ENCODE results near the gene PMS1.

PMS1 gene

DNA sequence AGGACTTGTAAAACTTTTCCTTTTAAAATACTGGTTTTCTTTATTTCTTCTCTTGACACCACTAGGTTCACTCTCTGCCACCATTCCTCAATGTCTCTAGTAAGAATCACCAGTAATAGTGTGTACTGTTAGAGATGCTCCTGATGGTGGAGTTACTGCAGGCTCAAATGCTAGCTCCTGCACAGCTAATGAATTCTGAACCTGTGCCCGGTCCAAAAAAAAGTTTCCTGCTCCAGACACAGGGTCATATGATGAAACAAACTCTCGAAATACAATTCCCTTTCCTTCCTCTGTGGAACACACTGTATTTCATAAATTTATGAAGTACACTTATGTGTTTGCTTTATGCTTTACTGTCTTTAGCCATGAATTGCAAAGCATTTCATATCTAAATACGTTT, 19.2 kb downstream of the PMS1 start:
- H3K36me3 ChIP-seq (ENCODE audit: control insufficient read depth, insufficient read depth, low read length): peaks cover 6% of the 10 kb centered on the region
- H3K9me3 ChIP-seq (ENCODE audit: control insufficient read depth, low read length): no peaks in the 10 kb centered on the region
- no peaks in the 10 kb centered on the region for H3K27me3 ChIP-seq (replicated peaks; ENCODE audit: control insufficient read depth, insufficient read depth, low read length, poor library complexity, severe bottlenecking)
- H3K4me1 ChIP-seq (ENCODE audit: control insufficient read depth, insufficient read depth, low read length, poor library complexity, severe bottlenecking): no peaks in the 10 kb centered on the region
- H3K4me3 ChIP-seq (ENCODE audit: insufficient read depth, low read depth, low read length, poor library complexity, severe bottlenecking): no peak overlapping the region
- no peak overlapping the region for H3K27ac ChIP-seq (ENCODE audit: insufficient read depth, low read length, poor library complexity, severe bottlenecking)
- no peak for DNase-seq

DNA sequence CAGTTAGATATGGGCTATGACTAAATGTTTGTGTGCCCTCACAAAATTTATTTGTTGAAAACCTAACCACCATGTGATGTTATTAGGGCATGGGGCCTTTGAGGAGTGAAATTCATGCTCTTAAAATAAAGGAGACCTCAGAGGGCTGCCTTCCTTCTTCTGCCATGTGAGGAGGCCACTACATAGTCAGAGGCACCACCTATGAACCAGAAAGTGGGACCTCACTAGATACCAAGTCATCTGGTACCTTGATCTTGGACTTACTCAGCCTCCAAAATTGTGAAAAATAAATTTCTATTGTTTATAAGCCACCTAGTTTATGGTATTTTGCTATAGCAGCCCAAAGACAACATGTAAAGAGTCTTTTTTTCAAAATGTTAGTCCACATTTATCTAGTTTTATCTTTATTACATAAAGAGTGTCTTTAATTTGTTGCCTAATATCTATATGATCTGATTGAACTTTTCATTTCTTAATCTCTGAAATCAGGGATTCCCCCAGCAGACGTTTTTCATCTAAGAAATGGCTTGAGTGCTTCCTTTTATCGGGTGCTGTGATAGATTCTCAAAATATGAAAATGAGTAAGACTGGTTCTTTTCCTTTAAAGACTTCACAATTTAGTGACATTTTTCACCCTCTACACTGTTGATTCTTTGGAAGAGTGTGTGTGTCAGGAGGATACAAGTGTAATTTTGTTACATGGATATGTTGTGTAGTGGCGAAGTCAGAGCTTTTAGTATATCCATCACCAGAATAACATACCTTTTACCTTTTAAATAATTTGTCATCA, 34.2 kb downstream of the PMS1 start:
- Histone ChIP-seq H3K9me3 (ENCODE audit: control insufficient read depth, low read length) (no peaks in the 10 kb centered on the region), H3K36me3 (ENCODE audit: control insufficient read depth, insufficient read depth, low read length) (no peaks in the 10 kb centered on the region), H3K4me1 (ENCODE audit: control insufficient read depth, insufficient read depth, low read length, poor library complexity, severe bottlenecking) (no peaks in the 10 kb centered on the region), H3K4me3 (ENCODE audit: insufficient read depth, low read depth, low read length, poor library complexity, severe bottlenecking) (no peak overlapping the region), H3K27ac (ENCODE audit: insufficient read depth, low read length, poor library complexity, severe bottlenecking) (no peak overlapping the region), H3K27me3 (replicated peaks; ENCODE audit: control insufficient read depth, insufficient read depth, low read length, poor library complexity, severe bottlenecking) (no peaks in the 10 kb centered on the region)
- DNase-seq: no peak

DNA sequence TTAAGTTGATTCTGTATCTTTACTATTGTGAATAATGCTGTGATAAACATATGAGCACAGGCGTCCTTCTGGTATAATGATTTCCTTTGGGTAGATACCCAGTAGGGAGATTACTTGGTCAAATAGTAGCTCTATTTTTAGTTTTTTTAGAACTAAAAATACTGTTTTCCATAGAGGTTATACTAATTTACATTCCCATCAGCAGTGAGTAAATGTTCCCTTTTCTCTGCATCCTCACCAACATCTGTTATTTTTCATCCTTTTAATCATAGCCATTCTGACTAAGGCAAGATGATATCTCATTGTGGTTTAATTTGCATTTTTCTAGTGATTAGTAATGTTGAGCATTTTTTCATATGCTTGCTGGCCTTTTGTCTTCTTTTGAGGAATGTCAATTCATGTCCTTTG, 35.1 kb downstream of the PMS1 start:
- no peak for DNase-seq
- Histone ChIP-seq H3K27me3 (replicated peaks; ENCODE audit: control insufficient read depth, insufficient read depth, low read length, poor library complexity, severe bottlenecking) (no peaks in the 10 kb centered on the region), H3K4me1 (ENCODE audit: control insufficient read depth, insufficient read depth, low read length, poor library complexity, severe bottlenecking) (no peaks in the 10 kb centered on the region), H3K4me3 (ENCODE audit: insufficient read depth, low read depth, low read length, poor library complexity, severe bottlenecking) (no peak overlapping the region), H3K36me3 (ENCODE audit: control insufficient read depth, insufficient read depth, low read length) (no peaks in the 10 kb centered on the region), H3K9me3 (ENCODE audit: control insufficient read depth, low read length) (no peaks in the 10 kb centered on the region), H3K27ac (ENCODE audit: insufficient read depth, low read length, poor library complexity, severe bottlenecking) (no peak overlapping the region)

DNA sequence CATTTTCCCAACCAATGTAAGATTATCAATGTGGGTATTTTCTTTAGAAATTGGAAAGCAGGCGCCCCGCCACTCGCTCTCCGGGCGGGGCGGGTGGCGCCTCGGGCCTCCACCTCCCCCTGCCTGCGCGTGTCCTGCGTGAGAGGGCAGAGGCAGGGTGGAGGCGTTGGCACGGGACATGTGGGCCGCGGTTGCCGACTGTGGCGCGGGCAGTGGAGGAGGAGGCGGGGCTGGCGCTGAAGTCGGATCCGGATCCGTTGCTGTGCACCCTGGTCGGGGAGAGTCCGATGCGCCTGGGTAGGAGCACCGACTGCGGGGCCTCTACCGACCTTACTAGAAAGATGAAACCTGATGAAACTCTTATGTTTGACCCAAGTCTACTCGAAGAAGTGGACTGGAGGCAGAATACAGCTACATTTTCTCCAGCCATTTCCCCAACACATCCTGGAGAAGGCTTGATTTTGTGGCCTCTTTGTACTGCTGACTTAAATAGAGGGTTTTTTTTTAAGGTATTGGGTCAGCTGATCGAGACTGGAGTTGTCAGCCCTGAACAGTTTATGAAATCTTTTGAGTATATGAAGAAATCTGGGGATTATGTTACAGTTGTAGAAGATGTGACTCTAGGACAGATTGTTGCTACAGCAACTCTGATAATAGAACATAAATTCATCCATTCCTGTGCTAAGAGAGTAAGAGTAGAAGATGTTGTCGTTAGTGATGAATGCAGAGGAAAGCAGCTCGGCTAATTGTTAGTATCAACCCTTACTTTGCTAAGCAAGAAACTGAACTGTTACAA, 37.9 kb downstream of the PMS1 start:
- Histone ChIP-seq H3K9me3 (ENCODE audit: control insufficient read depth, low read length) (no peaks in the 10 kb centered on the region), H3K4me1 (ENCODE audit: control insufficient read depth, insufficient read depth, low read length, poor library complexity, severe bottlenecking) (no peaks in the 10 kb centered on the region), H3K27me3 (replicated peaks; ENCODE audit: control insufficient read depth, insufficient read depth, low read length, poor library complexity, severe bottlenecking) (no peaks in the 10 kb centered on the region), H3K27ac (ENCODE audit: insufficient read depth, low read length, poor library complexity, severe bottlenecking) (no peak overlapping the region), H3K4me3 (ENCODE audit: insufficient read depth, low read depth, low read length, poor library complexity, severe bottlenecking) (no peak overlapping the region), H3K36me3 (ENCODE audit: control insufficient read depth, insufficient read depth, low read length) (no peaks in the 10 kb centered on the region)
- no peak for DNase-seq

DNA sequence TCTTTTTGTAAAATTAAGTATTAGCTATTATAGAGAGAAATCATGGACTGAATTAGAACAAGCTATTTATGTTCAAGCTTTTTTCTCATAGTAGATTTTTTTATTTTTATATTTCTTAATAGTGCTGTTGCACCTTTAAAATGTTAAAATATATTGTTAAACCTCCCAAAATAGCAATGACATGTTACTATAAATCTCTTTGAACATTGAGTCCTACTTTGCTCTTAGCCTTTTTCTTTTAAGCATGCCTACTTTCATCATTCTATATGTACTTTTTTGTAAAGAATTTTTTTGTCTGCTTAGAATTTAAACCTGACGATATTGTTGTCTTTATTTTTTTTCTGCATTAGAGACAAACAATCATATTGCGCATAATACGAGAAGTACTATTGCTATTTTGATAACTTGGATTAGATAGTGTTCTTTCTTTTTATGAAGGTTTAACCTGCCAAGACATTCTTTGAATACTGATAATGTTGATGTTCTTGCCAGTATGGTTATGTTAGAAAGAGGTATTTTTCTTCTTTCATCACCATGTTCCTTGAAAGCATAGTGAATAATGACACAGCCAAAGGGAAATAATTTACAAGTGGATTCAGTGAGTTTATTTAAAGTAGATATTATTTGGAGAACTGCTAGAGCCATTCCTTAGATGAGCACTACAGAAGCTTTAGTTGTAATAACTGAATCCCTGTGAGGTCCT, 40.6 kb downstream of the PMS1 start:
- Histone ChIP-seq H3K9me3 (ENCODE audit: control insufficient read depth, low read length) (no peaks in the 10 kb centered on the region), H3K36me3 (ENCODE audit: control insufficient read depth, insufficient read depth, low read length) (no peaks in the 10 kb centered on the region), H3K4me1 (ENCODE audit: control insufficient read depth, insufficient read depth, low read length, poor library complexity, severe bottlenecking) (no peaks in the 10 kb centered on the region), H3K27me3 (replicated peaks; ENCODE audit: control insufficient read depth, insufficient read depth, low read length, poor library complexity, severe bottlenecking) (no peaks in the 10 kb centered on the region), H3K27ac (ENCODE audit: insufficient read depth, low read length, poor library complexity, severe bottlenecking) (no peak overlapping the region), H3K4me3 (ENCODE audit: insufficient read depth, low read depth, low read length, poor library complexity, severe bottlenecking) (no peak overlapping the region)
- DNase-seq: no peak

DNA sequence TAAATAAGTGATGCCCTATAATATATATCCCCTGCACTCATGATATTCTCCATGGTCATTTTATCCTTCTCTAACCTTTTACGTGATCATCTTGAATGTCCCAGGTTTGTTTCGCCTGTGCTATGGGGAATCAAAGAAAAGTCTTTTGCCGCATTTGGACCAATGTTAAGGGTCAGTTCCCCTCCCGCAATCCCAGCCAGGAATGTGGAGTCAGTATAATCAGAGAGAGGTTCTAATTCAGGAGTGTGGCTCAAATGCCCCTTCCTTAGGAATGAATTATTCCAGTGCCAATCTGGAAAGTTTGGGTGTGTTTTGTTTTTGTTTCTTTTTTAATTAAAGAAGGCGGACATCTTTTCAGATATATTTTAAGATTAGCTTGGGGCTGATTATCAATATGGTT, 41.8 kb downstream of the PMS1 start:
- H3K27me3 ChIP-seq (replicated peaks; ENCODE audit: control insufficient read depth, insufficient read depth, low read length, poor library complexity, severe bottlenecking): no peaks in the 10 kb centered on the region
- H3K36me3 ChIP-seq (ENCODE audit: control insufficient read depth, insufficient read depth, low read length): no peaks in the 10 kb centered on the region
- no peaks in the 10 kb centered on the region for H3K9me3 ChIP-seq (ENCODE audit: control insufficient read depth, low read length)
- H3K4me3 ChIP-seq (ENCODE audit: insufficient read depth, low read depth, low read length, poor library complexity, severe bottlenecking): no peak overlapping the region
- no peaks in the 10 kb centered on the region for H3K4me1 ChIP-seq (ENCODE audit: control insufficient read depth, insufficient read depth, low read length, poor library complexity, severe bottlenecking)
- DNase-seq: no peak
- H3K27ac ChIP-seq (ENCODE audit: insufficient read depth, low read length, poor library complexity, severe bottlenecking): no peak overlapping the region

DNA sequence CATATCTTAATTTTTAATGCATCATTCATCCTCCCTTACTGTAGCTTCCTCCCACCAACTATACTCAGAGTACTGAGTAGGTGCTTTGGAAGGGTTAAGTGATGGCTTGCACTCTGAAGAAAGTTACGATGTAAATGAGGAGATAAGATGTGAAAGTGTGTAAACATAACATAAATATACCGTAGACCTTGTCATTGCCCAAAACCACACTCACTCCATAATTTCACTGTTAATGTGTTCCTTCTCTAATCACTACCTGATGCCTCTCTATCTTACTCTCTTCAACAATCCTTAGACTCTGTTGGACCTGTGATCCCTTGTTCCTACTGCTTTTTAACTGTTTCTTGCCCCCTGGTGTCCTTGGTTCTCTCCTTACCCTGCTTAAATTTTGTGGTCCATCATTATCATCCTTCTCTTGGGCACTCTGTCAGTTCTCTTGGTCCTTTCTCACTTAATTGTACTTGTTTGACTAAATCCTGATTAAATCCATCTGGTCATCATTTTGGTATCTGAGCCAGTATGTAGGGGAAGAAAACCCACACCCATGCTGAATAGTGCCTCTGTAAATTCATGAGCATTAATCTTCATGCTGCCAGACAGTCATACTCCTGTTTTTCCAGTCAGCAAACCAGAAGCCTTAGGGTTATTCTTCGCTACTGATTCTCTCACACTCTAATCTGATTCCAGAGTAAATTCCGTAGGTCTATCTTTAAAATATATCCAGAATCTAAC, 45.0 kb downstream of the PMS1 start:
- DNase-seq: no peak
- H3K4me3 ChIP-seq (ENCODE audit: insufficient read depth, low read depth, low read length, poor library complexity, severe bottlenecking): no peak overlapping the region
- no peaks in the 10 kb centered on the region for H3K4me1 ChIP-seq (ENCODE audit: control insufficient read depth, insufficient read depth, low read length, poor library complexity, severe bottlenecking)
- H3K27ac ChIP-seq (ENCODE audit: insufficient read depth, low read length, poor library complexity, severe bottlenecking): no peak overlapping the region
- no peaks in the 10 kb centered on the region for H3K9me3 ChIP-seq (ENCODE audit: control insufficient read depth, low read length)
- H3K27me3 ChIP-seq (replicated peaks; ENCODE audit: control insufficient read depth, insufficient read depth, low read length, poor library complexity, severe bottlenecking): no peaks in the 10 kb centered on the region
- no peaks in the 10 kb centered on the region for H3K36me3 ChIP-seq (ENCODE audit: control insufficient read depth, insufficient read depth, low read length)

DNA sequence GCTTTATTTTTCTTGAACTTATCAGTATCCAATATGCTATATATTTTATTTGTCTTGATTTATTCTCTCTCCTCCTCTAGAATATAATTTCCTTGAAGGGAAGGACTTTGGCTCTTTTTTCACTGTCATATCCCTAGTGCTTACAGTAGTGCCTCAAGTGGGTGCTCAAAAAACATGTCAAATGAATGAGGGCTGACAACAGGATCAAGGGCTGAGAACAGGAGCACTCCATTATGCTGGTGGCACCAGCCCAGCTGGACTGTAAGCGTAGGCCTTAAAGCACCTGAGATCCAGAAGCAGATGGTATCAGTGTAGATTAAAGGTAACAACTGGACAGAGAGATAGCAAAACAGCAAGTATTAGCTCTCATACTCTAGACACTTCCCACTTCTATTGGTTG, 46.3 kb downstream of the PMS1 start:
- Histone ChIP-seq H3K27ac (ENCODE audit: insufficient read depth, low read length, poor library complexity, severe bottlenecking) (no peak overlapping the region), H3K4me1 (ENCODE audit: control insufficient read depth, insufficient read depth, low read length, poor library complexity, severe bottlenecking) (no peaks in the 10 kb centered on the region), H3K27me3 (replicated peaks; ENCODE audit: control insufficient read depth, insufficient read depth, low read length, poor library complexity, severe bottlenecking) (no peaks in the 10 kb centered on the region), H3K4me3 (ENCODE audit: insufficient read depth, low read depth, low read length, poor library complexity, severe bottlenecking) (no peak overlapping the region), H3K9me3 (ENCODE audit: control insufficient read depth, low read length) (no peaks in the 10 kb centered on the region), H3K36me3 (ENCODE audit: control insufficient read depth, insufficient read depth, low read length) (no peaks in the 10 kb centered on the region)
- DNase-seq: no peak

DNA sequence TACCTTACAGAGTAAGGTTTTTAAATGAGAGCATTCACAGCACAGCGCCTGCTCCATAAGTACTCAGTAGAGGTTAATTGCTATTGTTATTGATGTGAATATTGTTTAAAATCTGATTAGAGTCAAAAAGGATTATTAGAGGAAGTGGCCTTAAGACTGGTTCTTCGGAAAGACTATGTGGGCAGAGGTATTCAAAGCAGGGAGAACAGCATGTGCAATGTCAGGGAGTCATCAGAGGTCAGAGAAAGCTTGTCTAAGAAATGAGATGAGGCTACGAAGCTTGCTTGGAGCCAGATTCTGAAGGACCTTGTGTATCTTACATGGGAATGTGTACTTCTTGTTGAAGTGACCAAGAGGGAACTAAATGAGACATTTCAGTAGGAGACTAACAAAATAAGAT, 49.8 kb downstream of the PMS1 start:
- Histone ChIP-seq H3K27me3 (replicated peaks; ENCODE audit: control insufficient read depth, insufficient read depth, low read length, poor library complexity, severe bottlenecking) (no peaks in the 10 kb centered on the region), H3K9me3 (ENCODE audit: control insufficient read depth, low read length) (no peaks in the 10 kb centered on the region), H3K36me3 (ENCODE audit: control insufficient read depth, insufficient read depth, low read length) (no peaks in the 10 kb centered on the region), H3K4me3 (ENCODE audit: insufficient read depth, low read depth, low read length, poor library complexity, severe bottlenecking) (no peak overlapping the region), H3K27ac (ENCODE audit: insufficient read depth, low read length, poor library complexity, severe bottlenecking) (no peak overlapping the region), H3K4me1 (ENCODE audit: control insufficient read depth, insufficient read depth, low read length, poor library complexity, severe bottlenecking) (no peaks in the 10 kb centered on the region)
- no peak for DNase-seq

All from effector memory CD4-positive, alpha-beta T cell (primary cell).